Choroid plexus epithelial cell (primary cell): ENCODE data around the gene IQCK.

Experiments
- DNase-seq: peaks from one replicate; pipeline ENCODE4 v3.0.0-alpha.2; 2010; ENCODE audit warnings: low read depth
- H3K4me3 ChIP-seq: 2 replicates; pipeline ENCODE4 v1.5.1; 2011; ENCODE audit warnings: low read depth, mild to moderate bottlenecking, control low read depth, low read length, moderate library complexity
- CTCF ChIP-seq: conservative IDR thresholded peaks from 2 replicates; pipeline ENCODE4 v1.5.1; 2011; ENCODE audit warnings: low read depth, mild to moderate bottlenecking, control low read depth, inconsistent platforms, low read length, moderate library complexity

Gene IQCK

GRCh38 chr16:19809121-19809635, 91.1 kb downstream of the IQCK start:
- peak; percentile 60 for DNase-seq
- TF ChIP-seq CTCF: no peak
- H3K4me3 ChIP-seq: no peak overlapping the region

DNA sequence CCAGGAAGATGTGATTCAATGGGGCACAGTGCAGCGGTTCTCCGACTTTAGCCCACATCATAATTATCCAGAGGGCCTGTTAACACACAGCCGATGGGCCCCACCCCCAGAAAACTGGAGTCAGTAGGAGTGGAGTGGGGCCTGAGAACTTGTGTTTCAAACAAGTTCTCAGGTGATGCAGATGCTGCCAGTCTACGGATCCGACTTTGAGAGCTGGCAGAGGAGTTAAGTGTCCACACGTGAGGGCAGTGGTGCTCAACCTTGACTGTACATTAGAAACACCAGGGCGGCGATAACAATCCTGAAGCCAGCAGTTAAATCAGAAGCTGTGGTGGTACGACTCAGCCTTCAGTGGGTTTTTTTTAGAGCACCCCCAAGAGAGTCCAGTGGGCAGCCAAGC, 91.6 kb downstream of the IQCK start:
- H3K4me3 ChIP-seq: no peak overlapping the region
- no peak for TF ChIP-seq CTCF
- DNase-seq: no peak

GRCh38 chr16:19810817-19811731, 93.0 kb downstream of the IQCK start:
- DNase-seq: peak; percentile 88

DNA sequence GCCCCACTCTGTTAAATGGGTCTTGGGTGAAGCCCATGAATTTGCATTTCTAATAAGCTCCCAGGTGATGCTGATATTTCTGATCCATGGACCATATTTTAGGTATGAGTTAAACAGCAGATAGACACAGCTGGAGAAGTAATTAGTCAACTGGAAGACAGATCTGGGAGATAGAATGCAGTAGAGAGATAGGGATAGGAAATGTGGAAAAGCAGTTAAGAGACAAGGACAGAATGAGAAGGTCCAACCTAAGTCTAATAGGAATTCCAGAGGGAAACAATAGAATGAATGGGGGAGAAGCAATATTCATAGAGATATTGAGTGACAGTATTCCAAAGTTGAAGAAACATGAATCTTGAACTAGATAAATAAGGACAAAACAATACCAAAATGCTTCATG, 94.9 kb downstream of the IQCK start:
- no peak overlapping the region for H3K4me3 ChIP-seq
- no peak for DNase-seq
- no peak for TF ChIP-seq CTCF

More at GRCh38 chr16:19810817-19811731, 93.0 kb downstream of the IQCK start:
- no peak for TF ChIP-seq CTCF
- no peak overlapping the region for H3K4me3 ChIP-seq

DNA sequence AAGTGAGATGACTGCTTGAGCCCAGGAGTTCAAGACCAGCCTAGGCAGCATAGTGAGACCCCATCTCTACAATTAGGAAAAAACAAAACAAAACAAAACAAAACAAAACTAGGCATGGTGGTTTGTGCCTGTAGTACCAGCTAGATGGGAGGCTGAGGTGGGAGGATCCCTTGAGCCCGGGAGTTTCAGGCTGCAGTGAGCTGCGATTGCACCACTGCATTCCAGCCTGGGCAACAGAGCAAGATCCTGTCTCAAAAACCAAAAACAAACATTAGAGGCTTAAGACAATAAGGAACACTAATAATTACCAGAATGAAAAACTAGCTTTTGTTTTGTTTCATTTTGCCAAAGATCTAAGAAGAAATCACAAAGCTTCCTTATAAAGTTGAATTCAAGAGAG, 97.3 kb downstream of the IQCK start:
- no peak overlapping the region for H3K4me3 ChIP-seq
- DNase-seq: no peak
- no peak for TF ChIP-seq CTCF

GRCh38 chr16:19817122-19817521, 99.1 kb downstream of the IQCK start:
- no peak overlapping the region for H3K4me3 ChIP-seq
- no peak for TF ChIP-seq CTCF
- no peak for DNase-seq

- no peak for DNase-seq
- TF ChIP-seq CTCF: no peak
- H3K4me3 ChIP-seq: no peak overlapping the region
Observed at GRCh38 chr16:19817875-19818274, 99.8 kb downstream of the IQCK start.
